CD4-positive, alpha-beta T cell treated with Interleukin-4 for 1 hour (primary cell): ENCODE results near the gene PTPRD.

Experiments
- DNase-seq, 2 donors: peaks; one replicate each; pipeline ENCODE4 v3.0.0-alpha.2; 2020 to 2022

PTPRD gene

GRCh38 chr9:8391132-8391531 lies 2221.7 kb downstream of the PTPRD start:
- no peak for DNase-seq

- no peak for DNase-seq
These were observed 2222.2 kb downstream of the PTPRD start for GRCh38 chr9:8390571-8390970.

- DNase-seq = no peak
These were observed 2223.3 kb downstream of the PTPRD start for GRCh38 chr9:8389531-8389930.

GRCh38 chr9:8388132-8388531 lies 2224.7 kb downstream of the PTPRD start:
- no peak for DNase-seq

- DNase-seq = no peak
These were observed 2228.7 kb downstream of the PTPRD start for GRCh38 chr9:8384091-8384490.

GRCh38 chr9:8382777-8383527 lies 2229.8 kb downstream of the PTPRD start:
- DNase-seq = no peak

GRCh38 chr9:8382266-8382665 lies 2230.5 kb downstream of the PTPRD start:
- DNase-seq = no peak

- no peak for DNase-seq
These were observed 2231.2 kb downstream of the PTPRD start for GRCh38 chr9:8381601-8382000.

GRCh38 chr9:8374471-8374870 lies 2238.3 kb downstream of the PTPRD start:
- DNase-seq = no peak

- DNase-seq = no peak
These were observed 2241.1 kb downstream of the PTPRD start for GRCh38 chr9:8371686-8372085.

GRCh38 chr9:8366161-8366926 lies 2246.5 kb downstream of the PTPRD start:
- no peak for DNase-seq

- no peak for DNase-seq
These were observed 2247.2 kb downstream of the PTPRD start for GRCh38 chr9:8365466-8366160.

GRCh38 chr9:8365029-8365428 lies 2247.8 kb downstream of the PTPRD start:
- DNase-seq = no peak

- no peak for DNase-seq
These were observed 2248.6 kb downstream of the PTPRD start for GRCh38 chr9:8364026-8364752.

GRCh38 chr9:8362250-8362649 lies 2250.6 kb downstream of the PTPRD start:
- no peak for DNase-seq

- DNase-seq = no peak
These were observed 2251.4 kb downstream of the PTPRD start for GRCh38 chr9:8361364-8361763.

- DNase-seq = no peak
These were observed 2256.4 kb downstream of the PTPRD start for GRCh38 chr9:8356406-8356805.

GRCh38 chr9:8351436-8351835 lies 2261.4 kb downstream of the PTPRD start:
- no peak for DNase-seq

- DNase-seq = no peak
These were observed 2262.9 kb downstream of the PTPRD start for GRCh38 chr9:8349901-8350300.

- no peak for DNase-seq
These were observed 2263.4 kb downstream of the PTPRD start for GRCh38 chr9:8349376-8349775.

GRCh38 chr9:8348756-8349155 lies 2264.0 kb downstream of the PTPRD start:
- no peak for DNase-seq

- DNase-seq = no peak
These were observed 2266.5 kb downstream of the PTPRD start for GRCh38 chr9:8346296-8346695.
